Activated CD8-positive, alpha-beta memory T cell treated with anti-CD3 and anti-CD28 coated beads, Interleukin-2, amount 50 U/mL, for 4 hours (primary cell): ENCODE data around the gene PGA3.
"Not testable (repeated sequence)": the region's sequence is repeated elsewhere in the genome, so short reads cannot be mapped to it uniquely, and the experiment has no call there.

ENCODE experiments used
- DNase-seq: peaks from one replicate; pipeline ENCODE4 v3.0.0-alpha.2; 2020

PGA3 gene

GRCh38 chr11:61211327-61211952 is 8.1 kb downstream of the PGA3 start:
- not testable (repeated sequence) for DNase-seq

GRCh38 chr11:61212202-61212601 is 8.9 kb downstream of the PGA3 start:
- DNase-seq = not testable (repeated sequence)

- not testable (repeated sequence) for DNase-seq
Measured at GRCh38 chr11:61213711-61214324, 10.5 kb downstream of the PGA3 start.

GRCh38 chr11:61218306-61218705 is 15.0 kb downstream of the PGA3 start:
- not testable (repeated sequence) for DNase-seq

GRCh38 chr11:61219016-61219415 is 15.7 kb downstream of the PGA3 start:
- DNase-seq = not testable (repeated sequence)

- not testable (repeated sequence) for DNase-seq
Measured at GRCh38 chr11:61222047-61222446, 18.7 kb downstream of the PGA3 start, which contains the start of gene PGA4. TSS of gene PGA4 (plus strand) at chr11:61222347. CDS start at chr11:61222401, 54 bp downstream.

GRCh38 chr11:61222692-61223091 is 19.4 kb downstream of the PGA3 start:
- not testable (repeated sequence) for DNase-seq

GRCh38 chr11:61226457-61227137 is 23.3 kb downstream of the PGA3 start:
- DNase-seq = not testable (repeated sequence)

- DNase-seq = not testable (repeated sequence)
Measured at GRCh38 chr11:61229458-61229857, 26.1 kb downstream of the PGA3 start.

GRCh38 chr11:61231033-61231432 is 27.7 kb downstream of the PGA3 start:
- DNase-seq = not testable (repeated sequence)

- not testable (repeated sequence) for DNase-seq
Measured at GRCh38 chr11:61231585-61231984, 28.3 kb downstream of the PGA3 start.

- DNase-seq = not testable (repeated sequence)
Measured at GRCh38 chr11:61232548-61233145, 29.3 kb downstream of the PGA3 start.

GRCh38 chr11:61237130-61237529 is 33.8 kb downstream of the PGA3 start:
- DNase-seq = not testable (repeated sequence)

- DNase-seq = not testable (repeated sequence)
Measured at GRCh38 chr11:61240288-61240687, 37.0 kb downstream of the PGA3 start.

GRCh38 chr11:61240875-61241274 is 37.6 kb downstream of the PGA3 start, which contains the start of gene PGA5:
TSS of gene PGA5 (plus strand) at chr11:61241175. CDS start at chr11:61241227, 52 bp downstream.
- not testable (repeated sequence) for DNase-seq

- not testable (repeated sequence) for DNase-seq
Measured at GRCh38 chr11:61241526-61241925, 38.2 kb downstream of the PGA3 start.

- not testable (repeated sequence) for DNase-seq
Measured at GRCh38 chr11:61245284-61245964, 42.1 kb downstream of the PGA3 start.

GRCh38 chr11:61248071-61248470 is 44.8 kb downstream of the PGA3 start:
- DNase-seq = not testable (repeated sequence)

- DNase-seq = not testable (repeated sequence)
Measured at GRCh38 chr11:61249201-61249600, 45.9 kb downstream of the PGA3 start.

- DNase-seq = not testable (repeated sequence)
Measured at GRCh38 chr11:61250796-61251765, 47.8 kb downstream of the PGA3 start.

GRCh38 chr11:61252332-61252731 is 49.0 kb downstream of the PGA3 start:
- DNase-seq = not testable (repeated sequence)
